GM13976 (cell line): ENCODE results near the gene TRPC4.

ENCODE experiments used
- DNase-seq: peaks from one replicate; pipeline ENCODE4 v3.0.0; 2012; ENCODE audit warnings: low spot score
- in situ Hi-C: fragments of 300-500 bp; cut with MboI; formaldehyde crosslinking; loops from one replicate; pipeline ENCODE4 v1.12.0; 2022; ENCODE audit warnings: low sequenced_read_pairs, mixed read lengths, inconsistent platforms; ENCODE audit not compliant: unreplicated experiment
- TF ChIP-seq, protein P1 (sequence below): IDR thresholded peaks from 2 replicates; pipeline ENCODE4 v1.5.1; 2012; ENCODE audit warnings: borderline replicate concordance, mild to moderate bottlenecking; ENCODE audit not compliant: insufficient read depth; ENCODE audit errors: extremely low read depth, missing control alignments, control extremely low read depth

The TRPC4 gene

GRCh38 chr13:37884026-37884425 lies 14.5 kb upstream of the TRPC4 start:
- in situ Hi-C loops: no loop called here
- TF ChIP-seq, protein P1, sequence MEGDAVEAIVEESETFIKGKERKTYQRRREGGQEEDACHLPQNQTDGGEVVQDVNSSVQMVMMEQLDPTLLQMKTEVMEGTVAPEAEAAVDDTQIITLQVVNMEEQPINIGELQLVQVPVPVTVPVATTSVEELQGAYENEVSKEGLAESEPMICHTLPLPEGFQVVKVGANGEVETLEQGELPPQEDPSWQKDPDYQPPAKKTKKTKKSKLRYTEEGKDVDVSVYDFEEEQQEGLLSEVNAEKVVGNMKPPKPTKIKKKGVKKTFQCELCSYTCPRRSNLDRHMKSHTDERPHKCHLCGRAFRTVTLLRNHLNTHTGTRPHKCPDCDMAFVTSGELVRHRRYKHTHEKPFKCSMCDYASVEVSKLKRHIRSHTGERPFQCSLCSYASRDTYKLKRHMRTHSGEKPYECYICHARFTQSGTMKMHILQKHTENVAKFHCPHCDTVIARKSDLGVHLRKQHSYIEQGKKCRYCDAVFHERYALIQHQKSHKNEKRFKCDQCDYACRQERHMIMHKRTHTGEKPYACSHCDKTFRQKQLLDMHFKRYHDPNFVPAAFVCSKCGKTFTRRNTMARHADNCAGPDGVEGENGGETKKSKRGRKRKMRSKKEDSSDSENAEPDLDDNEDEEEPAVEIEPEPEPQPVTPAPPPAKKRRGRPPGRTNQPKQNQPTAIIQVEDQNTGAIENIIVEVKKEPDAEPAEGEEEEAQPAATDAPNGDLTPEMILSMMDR: no peak
- DNase-seq: no peak

GRCh38 chr13:37878921-37879320 lies 9.3 kb upstream of the TRPC4 start:
- TF ChIP-seq, protein P1: no peak
- DNase-seq: no peak
- in situ Hi-C loops: no loop called here

DNA sequence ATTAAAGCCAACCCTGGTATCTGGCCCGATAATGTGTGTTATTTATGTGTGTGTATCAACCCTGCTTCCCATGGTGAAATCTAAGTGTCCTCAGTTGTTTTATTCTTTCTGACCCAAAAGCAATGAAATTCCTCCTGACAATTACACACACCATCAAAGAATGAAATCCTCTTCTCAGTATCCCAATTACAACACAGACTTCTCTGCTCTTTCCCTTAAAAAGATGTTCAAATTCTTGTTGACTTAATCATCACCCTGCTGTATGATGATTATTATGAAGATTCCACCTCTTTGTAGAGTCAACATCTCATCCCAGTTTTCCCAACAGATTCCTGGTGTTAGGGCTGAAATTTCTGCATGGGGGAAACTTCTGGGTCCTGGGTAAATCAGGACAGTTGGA lies 8.9 kb upstream of the TRPC4 start:
- in situ Hi-C loops: no loop called here
- TF ChIP-seq, protein P1: no peak
- DNase-seq: no peak

DNA sequence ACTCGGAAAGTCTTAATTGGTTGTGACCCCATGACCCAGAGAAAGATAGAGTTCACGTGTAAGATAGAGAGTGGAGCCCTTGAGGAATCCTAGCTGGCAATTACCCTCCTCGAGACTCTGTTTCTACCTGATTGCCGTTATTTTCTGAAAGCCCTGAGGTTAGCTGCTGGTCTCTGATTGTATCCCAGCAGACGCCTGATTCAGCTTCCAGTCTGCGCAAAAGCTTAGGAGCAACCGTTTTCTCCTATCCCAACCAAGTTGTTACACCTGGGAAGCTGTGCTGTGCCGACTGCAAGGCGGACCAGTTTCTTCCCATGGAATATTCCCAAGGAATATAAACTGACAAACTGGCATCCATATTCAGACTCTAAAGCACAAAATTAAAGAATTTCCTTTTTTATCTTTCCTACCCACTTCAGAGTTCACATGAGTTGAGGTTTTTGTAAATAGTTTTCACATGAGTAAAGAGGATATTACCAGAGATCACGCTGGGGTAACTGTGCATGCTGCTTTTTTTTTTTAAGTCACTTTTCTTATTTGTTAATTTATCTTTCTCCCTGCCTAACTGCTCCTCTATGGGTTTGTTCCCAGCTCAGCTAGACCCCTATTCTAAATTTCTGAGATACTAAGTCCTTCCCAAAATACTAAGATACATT lies 1.5 kb upstream of the TRPC4 start:
- DNase-seq: no peak
- TF ChIP-seq, protein P1: no peak
- in situ Hi-C loops: no loop called here

GRCh38 chr13:37870489-37870845 lies 895 bp upstream of the TRPC4 start:
- TF ChIP-seq, protein P1: no peak
- in situ Hi-C loops: no loop called here
- no peak for DNase-seq

DNA sequence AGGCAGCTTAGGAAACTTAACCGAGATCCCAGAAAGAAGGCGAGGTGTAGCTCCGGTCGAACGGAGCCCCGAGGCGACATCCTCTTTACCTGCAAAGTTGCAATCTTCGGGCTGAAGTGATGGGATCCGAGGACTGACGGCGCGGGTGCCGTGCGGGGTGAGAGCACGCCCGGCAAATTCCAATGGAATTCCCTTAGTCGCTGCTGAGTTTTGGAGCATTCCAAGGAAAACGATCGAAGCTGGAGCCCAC lies 141 bp downstream of the TRPC4 start:
- in situ Hi-C loops: no loop called here
- DNase-seq: no peak

More for the DNA sequence above, 141 bp downstream of the TRPC4 start:
- TF ChIP-seq, protein P1: no peak
